Spleen (tissue), 11 donors: ENCODE results near the gene BLMH. TPM values are rescaled to one million over a fixed set of nuclear protein-coding genes. Genes with fewer than 3 reads are reported as not detected.

Experiments
- DNase-seq: peaks from one replicate; pipeline ENCODE4 v3.0.0-alpha.2; 2020
- H3K27ac ChIP-seq, 8 donors: fragments of 200-600 bp; sonication (generic) in 7 of 8; 1 replicate in 4 of 8; 2 replicates in 4 of 8; pipeline versions ENCODE4 v1.5.0 to v1.8.0; 2016 to 2021; ENCODE audit warnings: inconsistent platforms in 4 of 8, mild to moderate bottlenecking in 4 of 8, moderate library complexity in 1 of 8
- H3K27me3 ChIP-seq, 7 donors: fragments of 200-600 bp; sonication (generic) in 6 of 7; replicated peaks in 1 of 7; 1 replicate in 4 of 7; 2 replicates in 3 of 7; pipeline versions ENCODE4 v1.5.0 to v1.8.0; 2016 to 2021; ENCODE audit warnings: inconsistent platforms in 3 of 7, mild to moderate bottlenecking in 1 of 7
- H3K36me3 ChIP-seq, 6 donors: fragments of 200-600 bp; sonication (generic) in 5 of 6; 1 replicate in 4 of 6; 2 replicates in 2 of 6; pipeline versions ENCODE4 v1.5.0 to v1.8.0; 2016 to 2021; ENCODE audit warnings: inconsistent platforms in 2 of 6
- H3K4me1 ChIP-seq, 6 donors: fragments of 200-600 bp; sonication (generic) in 5 of 6; 1 replicate in 3 of 6; 2 replicates in 3 of 6; pipeline versions ENCODE4 v1.5.0 to v1.8.0; 2016 to 2021; ENCODE audit warnings: inconsistent platforms in 3 of 6
- H3K4me3 ChIP-seq, 8 donors: fragments of 200-600 bp; sonication (generic) in 7 of 8; 1 replicate in 4 of 8; 2 replicates in 4 of 8; pipeline versions ENCODE4 v1.5.0 to v1.8.0; 2016 to 2021; ENCODE audit warnings: inconsistent platforms in 4 of 8, mild to moderate bottlenecking in 4 of 8, moderate library complexity in 2 of 8
- H3K9me3 ChIP-seq, 8 donors: fragments of 200-600 bp; sonication (generic) in 7 of 8; 1 replicate in 4 of 8; 2 replicates in 4 of 8; pipeline versions ENCODE4 v1.5.0 to v1.8.0; 2016 to 2021; ENCODE audit warnings: inconsistent platforms in 4 of 8
- CTCF ChIP-seq, 11 experiments: fragments of 200-600 bp in 7 of 11; fragments of 450-650 bp in 4 of 11; sonication (generic) in 4 of 11; IDR thresholded peaks in 8 of 11; conservative IDR thresholded peaks in 3 of 11; 1 replicate in 7 of 11; 2 replicates in 4 of 11; pipeline versions ENCODE4 v1.4.0 to v1.8.0; 2016 to 2021; ENCODE audit warnings: antibody characterized with exemption in 11 of 11, inconsistent platforms in 4 of 11, mild to moderate bottlenecking in 1 of 11
- POLR2A ChIP-seq, 3 donors: fragments of 450-650 bp; IDR thresholded peaks; one replicate each; pipeline ENCODE4 v1.5.1; 2017; ENCODE audit warnings: antibody characterized with exemption in 3 of 3, mild to moderate bottlenecking in 1 of 3
- POLR2AphosphoS5 ChIP-seq, 3 donors: sonication (generic); formaldehyde crosslinking; IDR thresholded peaks; one replicate each; pipeline ENCODE4 v1.5.1; 2017; ENCODE audit warnings: antibody characterized with exemption in 3 of 3
- WGBS, 5 donors: extraction: QIAGEN DNeasy Blood & Tissue Kit in 3 of 5; methylation state at CpG; one replicate each; pipeline versions ENCODE4 v1.1.5 to v1.1.7; 2013 to 2018; 5-methylcytosine and 5-hydroxymethylcytosine counted together
- intact Hi-C: fragments of 100-400 bp; cut with DNase I; formaldehyde crosslinking; loops from one replicate; pipeline ENCODE4 v1.15.0; 2023; ENCODE audit warnings: low total_unique reads
- polyA plus RNA-seq, 3 donors: library from polyadenylated mRNA; stranded (reverse); fragments of 200-250 nt; gene quantifications; one replicate each; pipeline ENCODE4 v1.2.1, GENCODE V29; 2013
- total RNA-seq, 7 donors: library from RNA; depleted of rRNA in 3 of 7; stranded (reverse); fragments of >200 nt in 3 of 7; fragmentation: NEBNext Ultra II Directional in 4 of 7; extraction: Animal tissue kit (Norgen Biotek cat#: 25700) in 4 of 7; gene quantifications; one replicate each; pipeline versions ENCODE4 v1.1.0 to v1.2.1, GENCODE V29; 2016 to 2021
- donor health status: healthy with polysubstance abuse.
- donor health status: DM: no; HTN: no; CAD: no; lungs with moderate emphysema.
- donor health status: DM: no; HTN: no; CAD: no.
- donor health status: Bipolar disorder and iron deficiency.
- donor health status: healthy.
- donor health status: DM: no; HTN: no; CAD: no.
- donor health status: DM: yes; HTN: yes; CAD: no.

Gene BLMH
- total and polyA plus RNA-seq, 10 donors = 15.6 to 35.5 (median 28.7) TPM

DNA sequence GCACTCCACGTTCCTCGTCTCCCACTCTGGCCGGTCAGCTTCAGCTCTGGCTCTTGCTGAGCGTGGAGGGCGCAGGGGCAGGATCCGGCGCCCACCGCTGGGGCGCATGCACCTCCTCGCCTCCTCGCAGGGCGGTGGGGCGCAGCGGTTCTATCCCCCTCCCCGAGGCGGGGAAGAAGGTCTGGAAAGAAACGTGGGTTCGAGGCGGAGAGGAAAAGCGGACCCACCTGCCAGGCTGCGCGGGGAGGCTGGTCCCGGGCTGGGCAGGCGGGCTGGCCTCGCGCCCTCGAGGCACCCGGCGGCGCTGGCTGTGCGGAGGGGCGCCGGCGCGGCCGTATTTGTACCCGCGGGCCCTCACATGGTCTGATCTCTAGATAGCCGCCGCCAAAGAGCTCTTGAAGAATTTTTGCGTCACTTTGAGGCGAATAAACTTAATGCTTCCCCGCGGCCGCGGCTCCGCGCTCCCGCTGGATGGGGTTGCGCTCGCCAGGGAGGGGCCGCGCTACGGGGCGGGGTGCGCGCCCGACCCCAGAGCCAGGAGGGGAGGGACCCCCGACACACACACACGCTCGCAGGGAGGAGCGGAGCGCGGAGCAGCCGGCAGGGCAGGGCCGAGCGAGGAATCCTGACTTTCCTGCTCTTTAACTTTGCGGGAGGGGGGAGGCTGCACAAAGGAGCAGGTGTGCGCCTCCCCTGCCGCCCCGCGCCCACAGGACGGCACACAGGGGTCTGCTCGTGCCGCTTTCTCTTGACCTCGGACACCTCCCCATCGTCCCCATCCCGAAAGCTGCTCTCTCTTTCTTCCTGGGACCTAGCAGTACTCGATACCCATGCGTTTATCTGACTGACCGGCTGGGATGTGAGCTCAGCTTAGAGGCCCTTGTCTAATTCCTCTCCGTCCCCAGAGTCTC, 56.1 kb downstream of the BLMH start, which contains the start of gene SLC6A4:
Gene SLC6A4, minus strand, starts transcription at position 312 of the 911 bp plus-strand sequence. CDS start 13,739 bp downstream, outside the sequence.
- intact Hi-C loops = no loop called here
- Histone ChIP-seq H3K27ac (no peak within 1 kb of the TSS), H3K36me3 (no peaks in the 10 kb centered on the region), H3K27me3 (peaks cover 8 to 80% (median 49%) of the 10 kb centered on the region in 7 donors), H3K9me3 (no peaks in the 10 kb centered on the region), H3K4me3 (peak within 1 kb of the TSS in 7 of 8 donors; percentile 7 to 61 (median 27)), H3K4me1 (peaks cover 11 to 43% (median 27%) of the 10 kb centered on the region in 6 donors)
- peak; percentile 50 for DNase-seq
- no peak for TF ChIP-seq POLR2A (IDR thresholded peaks at IDR 0.05)
- WGBS, 5 donors = 4 to 7% (median 5%) methylated on average over 29 to 82 of the region's 82 CpGs

DNA sequence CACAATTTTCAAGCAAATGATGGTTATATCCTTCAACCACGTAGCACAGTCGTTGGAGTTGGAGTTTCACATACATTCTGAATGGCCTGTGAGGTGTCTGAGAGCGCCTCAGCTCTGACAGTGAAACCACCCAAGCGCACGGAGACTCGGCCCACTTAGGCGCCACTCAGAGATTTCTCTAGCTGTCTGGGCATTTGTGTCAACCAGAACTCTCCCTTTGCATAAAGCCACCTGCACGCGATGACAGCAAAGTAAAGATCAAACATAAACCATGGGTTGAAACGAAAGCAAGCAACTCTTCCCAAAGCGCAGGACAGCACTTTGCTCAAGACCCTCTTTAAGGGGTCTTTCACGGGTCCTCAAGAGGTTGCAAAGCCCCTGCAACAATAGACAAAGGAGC, 56.8 kb downstream of the BLMH start:
- intact Hi-C loops = no loop called here
- DNase-seq = no peak
- H3K27me3 ChIP-seq = peaks cover 8 to 84% (median 49%) of the 10 kb centered on the region in 7 donors

DNA sequence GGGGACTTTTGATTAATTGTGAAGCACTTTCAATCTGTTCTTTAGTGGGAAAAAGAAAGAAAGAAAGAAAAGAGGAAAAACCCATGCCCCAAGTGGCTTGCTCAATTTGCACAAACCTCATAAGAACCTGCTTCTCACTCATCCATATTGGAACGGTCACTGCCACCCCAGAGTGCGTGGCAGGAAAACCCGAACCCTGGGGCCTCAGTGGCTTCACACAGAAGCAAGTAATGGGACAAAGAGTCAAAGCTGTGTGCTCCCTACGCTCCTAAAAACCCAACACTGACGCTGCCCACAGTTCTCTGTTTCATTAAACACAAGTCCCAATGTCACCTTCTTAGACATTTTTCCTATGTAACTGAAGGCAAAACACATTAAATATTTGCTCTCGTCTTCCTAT, 57.4 kb downstream of the BLMH start:
- intact Hi-C loops = no loop called here
- Histone ChIP-seq H3K36me3 (no peaks in the 10 kb centered on the region), H3K4me3 (no peak overlapping the region), H3K27me3 (peaks cover 8 to 81% (median 49%) of the 10 kb centered on the region in 7 donors), H3K27ac (no peak overlapping the region), H3K4me1 (peaks cover 11 to 43% (median 27%) of the 10 kb centered on the region in 6 donors), H3K9me3 (no peaks in the 10 kb centered on the region)
- TF ChIP-seq CTCF (IDR thresholded peaks at IDR 0.05 in 8 of 11, conservative IDR thresholded peaks at IDR 0.05 in 3 of 11) (no peak), POLR2AphosphoS5 (IDR thresholded peaks at IDR 0.05) (no peak), POLR2A (IDR thresholded peaks at IDR 0.05) (no peak)
- WGBS, 5 donors = 74 to 89% (median 81%) methylated on average over 6 of the region's 6 CpGs
- DNase-seq = peak; percentile 11

More for the DNA sequence above, 56.8 kb downstream of the BLMH start:
- no peak overlapping the region for H3K27ac ChIP-seq
- TF ChIP-seq CTCF (IDR thresholded peaks at IDR 0.05 in 8 of 11, conservative IDR thresholded peaks at IDR 0.05 in 3 of 11) (no peak), POLR2A (IDR thresholded peaks at IDR 0.05) (no peak), POLR2AphosphoS5 (IDR thresholded peaks at IDR 0.05) (no peak)
- H3K4me1 ChIP-seq = peaks cover 11 to 43% (median 27%) of the 10 kb centered on the region in 6 donors
- 32 to 45% (median 44%) methylated on average over 12 of the region's 12 CpGs for WGBS, 5 donors
- no peaks in the 10 kb centered on the region for H3K36me3 ChIP-seq
- H3K4me3 ChIP-seq = peak overlapping the region in 7 of 8 donors; percentile 7 to 61 (median 27)
- no peaks in the 10 kb centered on the region for H3K9me3 ChIP-seq

DNA sequence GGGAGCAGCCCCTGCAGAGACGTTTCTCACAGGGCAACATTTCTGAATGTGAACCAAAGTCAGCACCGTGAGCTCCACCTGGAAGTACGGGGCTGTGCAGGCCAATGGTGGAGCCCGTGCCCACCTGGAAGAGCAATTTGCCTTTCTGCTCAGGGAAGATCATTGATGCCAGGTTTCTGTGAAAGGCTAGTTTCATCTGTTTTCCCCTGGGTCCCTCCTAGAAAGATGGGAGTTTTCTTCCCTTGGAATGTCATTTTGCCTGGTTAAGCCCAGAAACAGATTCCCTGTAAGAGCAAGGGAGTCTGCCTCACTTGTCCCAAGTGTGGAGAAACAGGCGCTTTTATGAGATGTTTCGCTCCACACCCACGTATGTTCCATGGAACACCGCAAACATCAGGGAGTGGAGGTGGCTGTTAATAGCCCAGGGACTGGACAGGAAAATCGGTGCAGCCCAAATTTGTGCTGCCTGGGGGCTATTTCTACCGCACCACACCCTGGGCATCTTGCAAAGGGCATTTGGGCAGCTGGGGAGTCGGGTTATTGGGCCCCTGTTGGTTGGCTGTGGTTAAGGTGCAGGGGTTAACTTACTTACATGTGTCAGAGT, 58.8 kb downstream of the BLMH start:
- Histone ChIP-seq H3K27ac (no peak overlapping the region), H3K9me3 (no peaks in the 10 kb centered on the region), H3K27me3 (peaks cover 4 to 75% (median 37%) of the 10 kb centered on the region in 7 donors), H3K4me3 (no peak overlapping the region), H3K4me1 (peaks cover 11 to 32% (median 24%) of the 10 kb centered on the region in 6 donors), H3K36me3 (no peaks in the 10 kb centered on the region)
- intact Hi-C loops = no loop called here
- WGBS, 5 donors = 82 to 86% (median 85%) methylated on average over 11 of the region's 11 CpGs
- DNase-seq = peak; percentile 9
- TF ChIP-seq POLR2A (IDR thresholded peaks at IDR 0.05) (no peak), POLR2AphosphoS5 (IDR thresholded peaks at IDR 0.05) (no peak), CTCF (IDR thresholded peaks at IDR 0.05 in 8 of 11, conservative IDR thresholded peaks at IDR 0.05 in 3 of 11) (no peak)
